D721Med (cell line): ENCODE results near the gene ADAM8.
"Not testable (repeated sequence)": the region's sequence is repeated elsewhere in the genome, so short reads cannot be mapped to it uniquely, and the experiment has no call there.

Experiments used
- DNase-seq: peaks from one replicate; pipeline ENCODE4 v3.0.0; 2011; ENCODE audit warnings: low spot score; ENCODE audit not compliant: insufficient read length
- FAIRE-seq: peaks from 2 replicates; lab custom pipeline; 2011; peaks lifted over from hg19 to GRCh38; lab: Jason Lieb, UNC
- CTCF ChIP-seq: IDR thresholded peaks from 2 replicates; pipeline ENCODE4 v1.5.1; 2012; ENCODE audit warnings: mild to moderate bottlenecking, control low read depth; ENCODE audit not compliant: insufficient read depth; ENCODE audit errors: missing control alignments

The ADAM8 gene

GRCh38 chr10:133276435-133277201, at the start of gene ADAM8:
Gene ADAM8, minus strand, starts transcription at chr10:133276868. Its CDS starts 51 bp downstream, at chr10:133276817.
- FAIRE-seq (no peak), DNase-seq (no peak)
- no peak for TF ChIP-seq CTCF

GRCh38 chr10:133326223-133326551, 49.5 kb upstream of the ADAM8 start:
- TF ChIP-seq CTCF, result no peak
- DNase-seq, result no peak
- no peak for FAIRE-seq

GRCh38 chr10:133325440-133326222, 49.0 kb upstream of the ADAM8 start:
- TF ChIP-seq CTCF, result no peak

GRCh38 chr10:133324857-133325260, 48.2 kb upstream of the ADAM8 start:
- DNase-seq, result no peak
- no peak for TF ChIP-seq CTCF
- no peak for FAIRE-seq

More at GRCh38 chr10:133325440-133326222, 49.0 kb upstream of the ADAM8 start:
- no peak for FAIRE-seq
- no peak for DNase-seq

- no peak for DNase-seq
- no peak for FAIRE-seq
- no peak for TF ChIP-seq CTCF
These were observed 47.6 kb upstream of the ADAM8 start for GRCh38 chr10:133324198-133324792.

GRCh38 chr10:133322064-133322709, 45.5 kb upstream of the ADAM8 start:
- DNase-seq, FAIRE-seq: not testable (repeated sequence)

- not testable (repeated sequence) for DNase-seq, FAIRE-seq
These were observed 44.3 kb upstream of the ADAM8 start for GRCh38 chr10:133320852-133321422.
